Colonic mucosa (tissue), 4 donors: ENCODE data around the gene USP33. TPM values are rescaled to one million over a fixed set of nuclear protein-coding genes. Genes with fewer than 3 reads are reported as not detected.
"Not testable (repeated sequence)": the region's sequence is repeated elsewhere in the genome, so short reads cannot be mapped to it uniquely, and the experiment has no call there.

Experiments used
- DNase-seq: peaks from one replicate; pipeline ENCODE4 v3.0.0-alpha.2; 2020
- H3K27ac ChIP-seq: fragments of 200-600 bp; one replicate; pipeline ENCODE4 v1.8.0; 2021
- H3K27me3 ChIP-seq: fragments of 200-600 bp; one replicate; pipeline ENCODE4 v1.8.0; 2021
- H3K36me3 ChIP-seq: fragments of 200-600 bp; one replicate; pipeline ENCODE4 v1.8.0; 2021
- H3K4me1 ChIP-seq: fragments of 200-600 bp; one replicate; pipeline ENCODE4 v1.8.0; 2021; ENCODE audit warnings: mild to moderate bottlenecking
- H3K4me3 ChIP-seq: fragments of 200-600 bp; one replicate; pipeline ENCODE4 v1.8.0; 2021
- H3K9ac ChIP-seq, 2 donors: one replicate each; pipeline ENCODE4 v1.7.0; 2013; ENCODE audit warnings: control low read depth in 2 of 2, low read depth in 2 of 2, low read length in 2 of 2
- H3K9me3 ChIP-seq: fragments of 200-600 bp; one replicate; pipeline ENCODE4 v1.8.0; 2021
- CTCF ChIP-seq: fragments of 200-600 bp; IDR thresholded peaks from one replicate; pipeline ENCODE4 v1.8.0; 2022; ENCODE audit warnings: antibody characterized with exemption, mild to moderate bottlenecking
- intact Hi-C: fragments of 100-400 bp; cut with DNase I; formaldehyde crosslinking; loops from one replicate; pipeline ENCODE4 v1.14.1; 2022
- total RNA-seq, 2 donors: library from RNA; stranded (reverse); fragmentation: NEBNext Ultra II Directional in 1 of 2; extraction: Animal tissue kit (Norgen Biotek cat#: 25700) in 1 of 2; gene quantifications; one replicate each; pipeline ENCODE4 v1.2.1, GENCODE V29; 2021
- donor health status: healthy.
- donor health status: DM: no; HTN: no; CAD: no.
- donor health status: DM: no; HTN: no; CAD: no.

The USP33 gene
- total RNA-seq, 2 donors from 2014 or later, result 43.9 to 54.0 TPM

GRCh38 chr1:77756052-77756754 lies 3.4 kb downstream of the USP33 start:
- H3K4me1 ChIP-seq, result no peaks in the 10 kb centered on the region

GRCh38 chr1:77749489-77749888 lies 10.2 kb downstream of the USP33 start:
- intact Hi-C loops, result not testable (repeated sequence)

More at GRCh38 chr1:77756052-77756754, 3.4 kb downstream of the USP33 start:
- H3K36me3 ChIP-seq, result no peaks in the 10 kb centered on the region
- no peak for DNase-seq
- H3K9ac ChIP-seq, result no peak overlapping the region
- H3K27ac ChIP-seq, result no peak overlapping the region
- no peak for TF ChIP-seq CTCF
- H3K4me3 ChIP-seq, result no peak overlapping the region
- no peaks in the 10 kb centered on the region for H3K27me3 ChIP-seq
- intact Hi-C loops, result no loop called here
- no peaks in the 10 kb centered on the region for H3K9me3 ChIP-seq

GRCh38 chr1:77744576-77744975 lies 15.1 kb downstream of the USP33 start:
- Histone ChIP-seq H3K27ac (no peak overlapping the region), H3K9me3 (no peaks in the 10 kb centered on the region), H3K4me3 (no peak overlapping the region), H3K4me1 (no peaks in the 10 kb centered on the region), H3K9ac (no peak overlapping the region), H3K36me3 (no peaks in the 10 kb centered on the region), H3K27me3 (no peaks in the 10 kb centered on the region)
- intact Hi-C loops, result no loop called here
- DNase-seq, result no peak
- no peak for TF ChIP-seq CTCF

More at GRCh38 chr1:77749489-77749888, 10.2 kb downstream of the USP33 start:
- DNase-seq, H3K9ac ChIP-seq, H3K36me3 ChIP-seq, H3K27ac ChIP-seq, H3K4me3 ChIP-seq, H3K9me3 ChIP-seq, H3K27me3 ChIP-seq, H3K4me1 ChIP-seq: not testable (repeated sequence)

GRCh38 chr1:77742011-77742555 lies 17.6 kb downstream of the USP33 start:
- Histone ChIP-seq H3K9me3 (no peaks in the 10 kb centered on the region), H3K9ac (no peak overlapping the region), H3K27ac (no peak overlapping the region), H3K4me3 (no peak overlapping the region), H3K36me3 (no peaks in the 10 kb centered on the region), H3K27me3 (no peaks in the 10 kb centered on the region), H3K4me1 (no peaks in the 10 kb centered on the region)
- intact Hi-C loops, result no loop called here
- TF ChIP-seq CTCF, result no peak
- DNase-seq, result no peak

GRCh38 chr1:77741316-77741715 lies 18.3 kb downstream of the USP33 start:
- no peaks in the 10 kb centered on the region for H3K4me1 ChIP-seq
- H3K9me3 ChIP-seq, result no peaks in the 10 kb centered on the region
- no peak for DNase-seq
- no peak for TF ChIP-seq CTCF
- no peak overlapping the region for H3K4me3 ChIP-seq
- no peaks in the 10 kb centered on the region for H3K36me3 ChIP-seq
- H3K9ac ChIP-seq, result no peak overlapping the region
- H3K27ac ChIP-seq, result no peak overlapping the region
- H3K27me3 ChIP-seq, result no peaks in the 10 kb centered on the region
- intact Hi-C loops, result no loop called here

GRCh38 chr1:77739235-77739634 lies 20.4 kb downstream of the USP33 start:
- Histone ChIP-seq H3K4me3 (no peak overlapping the region), H3K9ac (no peak overlapping the region), H3K27ac (no peak overlapping the region), H3K4me1 (no peaks in the 10 kb centered on the region), H3K9me3 (no peaks in the 10 kb centered on the region), H3K36me3 (no peaks in the 10 kb centered on the region), H3K27me3 (no peaks in the 10 kb centered on the region)
- TF ChIP-seq CTCF, result no peak
- no peak for DNase-seq
- intact Hi-C loops, result no loop called here
